Kidney (tissue), 14 donors: ENCODE data around the gene SORCS2. TPM values are rescaled to one million over a fixed set of nuclear protein-coding genes. Genes with fewer than 3 reads are reported as not detected.
A peak's percentile ranks its signal among the peaks of the same experiment; 100 is the strongest.

Experiments
- DNase-seq, 5 donors: peaks; one replicate each; pipeline ENCODE4 v3.0.0-alpha.2; 2013 to 2020
- FAIRE-seq: peaks from 2 replicates; lab custom pipeline; 2012; peaks lifted over from hg19 to GRCh38; lab: Jason Lieb, UNC
- H3K27ac ChIP-seq, 2 donors: one replicate each; pipeline ENCODE4 v1.7.0; 2013; ENCODE audit warnings: low read depth in 2 of 2, low read length in 2 of 2, inconsistent platforms in 1 of 2
- H3K27me3 ChIP-seq: one replicate; pipeline ENCODE4 v1.7.1; 2013; ENCODE audit warnings: low read length, inconsistent platforms; ENCODE audit not compliant: control insufficient read depth, insufficient read depth
- H3K36me3 ChIP-seq, 3 donors: one replicate each; pipeline versions ENCODE4 v1.7.0 to v1.7.1; 2013; ENCODE audit warnings: low read length in 3 of 3, control low read depth in 1 of 3, inconsistent platforms in 1 of 3; ENCODE audit not compliant: insufficient read depth in 3 of 3, control insufficient read depth in 2 of 3
- H3K4me1 ChIP-seq, 3 donors: one replicate each; pipeline versions ENCODE4 v1.7.0 to v1.7.1; 2013; ENCODE audit warnings: low read length in 3 of 3, inconsistent platforms in 1 of 3, low read depth in 1 of 3; ENCODE audit not compliant: control insufficient read depth in 2 of 3, insufficient read depth in 2 of 3
- H3K4me3 ChIP-seq, 3 donors: one replicate each; pipeline versions ENCODE4 v1.7.0 to v1.8.1; 2013; ENCODE audit warnings: low read length in 3 of 3, control low read depth in 1 of 3, inconsistent platforms in 1 of 3
- H3K9ac ChIP-seq, 3 donors: one replicate each; pipeline versions ENCODE4 v1.7.0 to v1.7.1; 2013; ENCODE audit warnings: low read length in 3 of 3, control low read depth in 1 of 3, inconsistent platforms in 1 of 3
- H3K9me3 ChIP-seq, 3 donors: one replicate each; pipeline versions ENCODE4 v1.7.0 to v1.7.1; 2013; ENCODE audit warnings: low read length in 3 of 3, control low read depth in 1 of 3, inconsistent platforms in 1 of 3; ENCODE audit not compliant: control insufficient read depth in 2 of 3, insufficient read depth in 1 of 3
- CTCF ChIP-seq: IDR thresholded peaks from 3 replicates; pipeline ENCODE4 v1.5.1; 2012; ENCODE audit warnings: mild to moderate bottlenecking, moderate library complexity, borderline replicate concordance; ENCODE audit not compliant: insufficient read depth; ENCODE audit errors: extremely low read depth
- intact Hi-C: fragments of 100-400 bp; cut with DNase I; formaldehyde crosslinking; loops from one replicate; pipeline ENCODE4 v1.11.1; 2022
- polyA plus RNA-seq: library from polyadenylated mRNA; stranded (reverse); fragments of 350-450 nt; fragmentation: Illumina TruSeq; extraction: RNeasy Lipid Tissue Mini Kit (QIAGEN cat#74804); gene quantifications from one replicate; pipeline ENCODE4 v1.2.3, GENCODE V29; 2014; ENCODE audit warnings: low read depth, low replicate concordance; ENCODE audit not compliant: insufficient read depth
- total RNA-seq: library from RNA; stranded (reverse); fragmentation: NEBNext Ultra II Directional; extraction: Animal tissue kit (Norgen Biotek cat#: 25700); gene quantifications from one replicate; pipeline ENCODE4 v1.2.1, GENCODE V29; 2021
- donor health status: control.
- donor health status: control.
- donor health status: control.
- donor health status: control.
- donor health status: control.
- donor health status: DM: yes; HTN: yes; CAD: no.
- donor health status: Normal renal cell carcinoma (clear cell type).

Gene SORCS2
- total and polyA plus RNA-seq, 2 donors from 2014 or later, result 6.1 to 9.1 TPM

GRCh38 chr4:7247521-7247920, 55.2 kb downstream of the SORCS2 start:
- Histone ChIP-seq H3K9me3 (no peaks in the 10 kb centered on the region), H3K27ac (no peak overlapping the region), H3K27me3 (no peaks in the 10 kb centered on the region), H3K4me3 (no peak overlapping the region), H3K4me1 (no peaks in the 10 kb centered on the region), H3K9ac (no peak overlapping the region), H3K36me3 (no peaks in the 10 kb centered on the region)
- intact Hi-C loops, result no loop called here
- FAIRE-seq (no peak), DNase-seq (no peak)
- TF ChIP-seq CTCF, result no peak

DNA sequence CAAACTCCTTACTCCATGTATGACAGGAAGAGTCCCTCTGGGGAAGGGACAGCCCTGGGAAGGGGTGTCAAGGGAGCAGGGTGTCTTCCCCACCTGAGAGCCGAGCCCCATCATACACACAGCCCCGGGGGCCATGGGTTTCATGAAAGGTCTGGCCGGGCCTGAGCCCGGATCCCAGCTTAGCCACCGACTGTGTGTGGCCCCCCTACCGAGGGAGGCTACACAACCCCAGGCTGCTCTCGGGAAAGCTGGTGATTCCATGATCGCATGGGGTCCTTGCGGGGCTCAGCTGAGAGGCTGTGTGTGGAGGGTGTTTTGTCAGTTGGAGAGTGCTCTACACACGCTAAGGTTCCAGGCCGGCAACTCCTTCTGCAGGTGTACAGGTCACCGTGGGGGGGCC, 55.6 kb downstream of the SORCS2 start:
- H3K9ac ChIP-seq, result no peak overlapping the region
- H3K9me3 ChIP-seq, result no peaks in the 10 kb centered on the region
- no peak overlapping the region for H3K27ac ChIP-seq
- H3K36me3 ChIP-seq, result no peaks in the 10 kb centered on the region
- DNase-seq (peak in 1 of 5 donors; percentile 49), FAIRE-seq (no peak)
- TF ChIP-seq CTCF, result no peak
- no peaks in the 10 kb centered on the region for H3K27me3 ChIP-seq
- H3K4me3 ChIP-seq, result no peak overlapping the region
- H3K4me1 ChIP-seq, result no peaks in the 10 kb centered on the region
- intact Hi-C loops, result no loop called here

DNA sequence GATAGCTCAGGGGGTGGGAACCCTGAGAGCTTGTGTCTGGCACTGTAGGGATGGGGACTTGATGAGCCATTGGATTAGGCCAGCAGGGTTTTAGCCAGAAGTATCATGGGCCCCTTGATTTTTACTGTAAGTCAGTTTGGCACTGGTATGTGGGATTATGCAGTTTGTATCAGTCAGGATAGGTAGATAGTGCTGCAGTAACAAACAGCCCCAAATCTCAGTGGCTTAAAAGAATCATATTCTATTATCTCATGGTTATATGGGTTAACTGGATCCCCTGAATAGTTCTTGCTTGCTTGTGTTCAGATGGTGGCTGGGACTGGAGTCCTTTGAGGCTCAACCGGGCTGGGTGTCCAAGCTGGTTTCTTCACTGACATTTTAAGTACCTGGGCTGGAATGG, 56.5 kb downstream of the SORCS2 start:
- H3K4me1 ChIP-seq, result no peaks in the 10 kb centered on the region
- H3K27ac ChIP-seq, result no peak overlapping the region
- FAIRE-seq (no peak), DNase-seq (no peak)
- no peaks in the 10 kb centered on the region for H3K27me3 ChIP-seq
- no peaks in the 10 kb centered on the region for H3K9me3 ChIP-seq
- no peak overlapping the region for H3K4me3 ChIP-seq
- intact Hi-C loops, result no loop called here
- no peak for TF ChIP-seq CTCF
- no peaks in the 10 kb centered on the region for H3K36me3 ChIP-seq
- no peak overlapping the region for H3K9ac ChIP-seq

- no peak for DNase-seq
- H3K36me3 ChIP-seq, result no peaks in the 10 kb centered on the region
- H3K9me3 ChIP-seq, result no peaks in the 10 kb centered on the region
- H3K4me1 ChIP-seq, result no peaks in the 10 kb centered on the region
- intact Hi-C loops, result no loop called here
- H3K27me3 ChIP-seq, result no peaks in the 10 kb centered on the region
- H3K4me3 ChIP-seq, result no peak overlapping the region
- H3K27ac ChIP-seq, result no peak overlapping the region
- H3K9ac ChIP-seq, result no peak overlapping the region
- FAIRE-seq, result no peak
- TF ChIP-seq CTCF, result no peak
These were observed 59.0 kb downstream of the SORCS2 start for GRCh38 chr4:7251321-7251720.
